ENCODE data around the gene ZNF22. TPM values are rescaled to one million over a fixed set of nuclear protein-coding genes. Genes with fewer than 3 reads are reported as not detected.
"Not testable (repeated sequence)": the region's sequence is repeated elsewhere in the genome, so short reads cannot be mapped to it uniquely, and the experiment has no call there.

Gene ZNF22
- total RNA-seq, 2 experiments from 2014 or later = 34.2 to 36.7 TPM

DNA sequence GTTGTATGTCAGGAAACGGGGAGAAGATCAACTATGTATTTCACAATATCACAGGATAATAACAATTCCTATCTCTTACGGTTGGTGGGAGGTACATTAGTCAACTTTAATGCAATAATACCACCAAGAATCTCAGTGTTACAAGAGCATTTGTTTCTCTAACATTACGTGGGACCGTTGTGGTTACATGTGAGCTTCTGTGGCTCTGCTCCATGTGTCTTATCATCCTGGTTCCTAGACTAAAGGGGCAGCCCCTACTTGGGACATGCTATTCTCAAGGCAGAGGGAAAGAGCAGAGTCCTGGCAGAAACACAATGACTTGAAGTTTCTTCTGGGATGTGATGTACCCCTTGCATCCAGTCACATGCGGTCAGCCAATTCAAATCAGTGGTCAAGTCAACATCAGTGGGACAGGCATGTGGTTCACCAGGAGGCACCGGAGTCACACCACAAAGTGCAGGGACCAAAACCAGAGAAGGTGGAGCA is 2.5 kb upstream of the ZNF22 start:
- POLR2A ChIA-PET = no interaction called here
- CTCF ChIA-PET = no interaction called here

- POLR2A ChIA-PET = no interaction called here
Observed at GRCh38 chr10:45000138-45000751, 478 bp upstream of the ZNF22 start.

DNA sequence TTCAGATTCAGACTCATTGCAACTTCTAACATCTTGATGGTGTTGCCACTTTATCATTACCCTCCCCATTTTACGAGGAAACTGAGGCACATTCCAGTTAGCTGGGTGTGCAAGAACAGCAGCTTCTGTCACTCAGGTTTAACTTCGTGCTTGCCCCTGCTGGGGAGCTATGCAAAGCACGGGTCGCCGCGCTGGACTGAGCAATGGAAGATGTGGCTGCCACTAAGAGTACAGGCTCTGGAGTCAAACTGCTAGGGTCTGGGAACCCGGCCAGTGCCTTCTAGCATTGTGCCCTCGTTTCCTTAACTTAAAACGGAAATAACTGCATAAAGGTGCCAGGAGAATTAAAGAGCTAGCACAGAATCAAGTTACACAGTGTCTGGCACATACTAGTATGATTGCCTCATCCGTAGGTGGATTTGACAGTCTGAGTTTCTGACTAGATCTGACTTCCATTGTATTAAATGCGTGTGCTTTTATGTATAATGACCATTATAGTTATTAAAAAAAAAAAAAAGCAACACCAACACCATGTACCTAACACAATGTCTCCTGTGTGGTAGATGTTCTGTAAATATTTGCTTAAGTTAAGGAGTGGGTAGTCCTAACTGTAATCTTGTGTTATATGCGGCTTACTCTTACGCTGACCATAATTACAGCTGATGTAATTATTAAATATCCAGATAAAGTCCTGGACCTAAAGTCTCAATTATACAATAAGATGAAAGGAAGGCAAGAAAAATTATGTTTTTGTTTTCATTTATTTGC is 842 bp downstream of the ZNF22 start:
- POLR2A ChIA-PET = no interaction called here
- CTCF ChIA-PET = no interaction called here

More at GRCh38 chr10:45000138-45000751, 478 bp upstream of the ZNF22 start:
- CTCF ChIA-PET = interaction anchor here (0.6 kb wide), 1 partner anchor 77 kb away, joined by 4 read pairs; no protein-coding TSS in a partner anchor

DNA sequence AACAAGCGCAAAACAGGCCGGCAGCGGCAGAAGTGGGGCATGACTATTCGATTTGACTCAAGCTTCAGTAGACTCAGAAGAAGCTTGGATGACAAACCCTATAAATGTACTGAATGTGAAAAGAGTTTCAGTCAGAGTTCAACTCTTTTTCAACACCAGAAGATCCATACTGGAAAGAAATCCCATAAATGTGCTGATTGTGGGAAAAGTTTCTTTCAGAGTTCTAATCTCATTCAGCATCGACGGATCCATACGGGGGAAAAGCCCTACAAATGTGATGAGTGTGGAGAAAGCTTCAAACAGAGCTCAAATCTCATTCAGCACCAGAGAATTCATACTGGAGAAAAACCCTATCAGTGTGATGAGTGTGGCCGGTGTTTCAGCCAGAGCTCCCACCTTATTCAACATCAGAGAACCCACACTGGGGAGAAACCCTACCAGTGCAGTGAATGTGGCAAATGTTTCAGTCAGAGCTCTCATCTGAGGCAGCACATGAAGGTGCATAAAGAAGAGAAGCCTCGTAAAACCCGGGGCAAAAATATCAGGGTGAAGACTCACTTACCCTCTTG is 2.8 kb downstream of the ZNF22 start:
- POLR2A ChIA-PET = no interaction called here
- CTCF ChIA-PET = no interaction called here

- ChIA-PET POLR2A (no interaction called here), CTCF (interaction anchor here (0.7 kb wide), 1 partner anchor 230 kb away, joined by 4 read pairs; no protein-coding TSS in a partner anchor)
Observed at GRCh38 chr10:45004661-45005060, 3.9 kb downstream of the ZNF22 start.

- ChIA-PET POLR2A (no interaction called here), CTCF (interaction anchor here (0.7 kb wide), 1 partner anchor 230 kb away, joined by 4 read pairs; no protein-coding TSS in a partner anchor)
Observed at GRCh38 chr10:45005284-45005683, 4.6 kb downstream of the ZNF22 start.

- POLR2A ChIA-PET = no interaction called here
- CTCF ChIA-PET = interaction anchor here (1.4 kb wide), 1 partner anchor 229 kb away, joined by 3 read pairs; no protein-coding TSS in a partner anchor
Observed at GRCh38 chr10:45006276-45007030, 5.7 kb downstream of the ZNF22 start.

GRCh38 chr10:45008524-45009161 is 7.9 kb downstream of the ZNF22 start:
- ChIA-PET CTCF (interaction anchor here (1.1 kb wide), 1 partner anchor 10 kb away, joined by 4 read pairs; no protein-coding TSS in a partner anchor), POLR2A (no interaction called here)

GRCh38 chr10:45014557-45014956 is 13.8 kb downstream of the ZNF22 start:
- CTCF ChIA-PET = not testable (repeated sequence)

DNA sequence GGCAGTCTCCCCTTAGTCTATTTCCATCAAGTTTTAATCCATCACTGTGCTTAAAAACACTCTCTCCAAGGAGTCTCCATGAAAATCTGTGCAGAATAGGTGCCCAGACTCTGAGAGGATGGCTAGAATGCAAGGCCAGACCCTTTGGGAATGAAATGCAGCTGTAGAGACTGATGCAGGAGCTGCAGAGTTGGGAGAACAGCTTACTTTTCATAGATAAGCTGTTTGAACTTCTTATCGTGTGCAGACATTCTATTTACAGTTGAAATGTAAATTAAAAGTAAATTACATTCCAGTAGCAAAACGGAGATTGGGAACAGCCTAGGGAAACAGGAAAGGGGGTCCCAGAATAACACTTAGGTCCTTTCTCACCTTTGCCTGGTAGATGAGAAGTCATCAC is 14.9 kb downstream of the ZNF22 start:
- ChIA-PET CTCF (no interaction called here), POLR2A (no interaction called here)

More at GRCh38 chr10:45014557-45014956, 13.8 kb downstream of the ZNF22 start:
- POLR2A ChIA-PET = not testable (repeated sequence)

DNA sequence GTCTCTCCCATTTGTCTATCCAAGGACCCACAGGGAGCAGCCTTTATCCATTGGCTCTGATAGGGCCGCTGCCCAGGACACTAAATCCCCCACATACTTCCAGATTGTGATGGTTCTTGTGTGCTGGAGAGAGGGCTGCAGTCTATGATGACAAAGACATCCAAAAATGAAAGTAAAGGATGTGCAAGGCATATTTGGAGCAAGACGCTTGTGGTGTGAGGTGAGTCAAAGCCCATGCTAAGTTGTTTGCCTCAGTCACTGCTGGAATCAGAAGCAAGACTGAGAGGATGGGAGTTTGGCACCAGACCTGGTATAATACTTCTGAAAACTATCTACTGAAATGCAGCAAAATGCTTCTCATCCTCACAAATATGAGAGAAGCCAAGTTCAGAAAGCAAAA is 22.7 kb downstream of the ZNF22 start:
- POLR2A ChIA-PET = no interaction called here
- CTCF ChIA-PET = no interaction called here

DNA sequence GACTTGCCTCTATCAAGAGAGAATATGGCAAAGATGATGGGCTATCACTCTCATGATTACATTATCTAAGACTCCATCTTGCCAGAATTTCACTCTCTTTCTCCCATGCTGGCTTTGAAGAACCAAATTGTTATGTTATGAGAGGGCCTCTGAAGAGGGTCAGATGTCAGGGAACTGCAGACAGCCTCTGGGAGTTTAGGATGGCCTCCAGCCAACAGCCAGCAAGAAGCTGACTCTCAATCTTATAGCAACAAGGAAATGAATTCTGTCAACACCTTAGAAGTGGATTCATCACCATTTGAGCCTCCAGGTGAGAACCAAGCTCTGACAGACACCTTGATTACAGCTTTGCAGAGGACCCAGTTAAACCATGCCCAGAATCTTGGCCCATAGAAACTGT is 33.6 kb downstream of the ZNF22 start:
- CTCF ChIA-PET = no interaction called here

GRCh38 chr10:45035673-45036072 is 35.0 kb downstream of the ZNF22 start:
- POLR2A ChIA-PET = no interaction called here
- CTCF ChIA-PET = no interaction called here

More for the DNA sequence above, 33.6 kb downstream of the ZNF22 start:
- POLR2A ChIA-PET = no interaction called here

GRCh38 chr10:45040921-45041542 is 40.3 kb downstream of the ZNF22 start:
- POLR2A ChIA-PET = no interaction called here
- CTCF ChIA-PET = no interaction called here

- CTCF ChIA-PET = interaction anchor here (0.7 kb wide), 1 partner anchor 49 kb away, joined by 3 read pairs; no protein-coding TSS in a partner anchor
- POLR2A ChIA-PET = no interaction called here
Observed at GRCh38 chr10:45044290-45044689, 43.6 kb downstream of the ZNF22 start.

GRCh38 chr10:45050551-45051235 is 50.0 kb downstream of the ZNF22 start:
- POLR2A ChIA-PET = no interaction called here
- CTCF ChIA-PET = no interaction called here

GRCh38 chr10:45052700-45053099 is 52.0 kb downstream of the ZNF22 start:
- CTCF ChIA-PET = no interaction called here
- POLR2A ChIA-PET = no interaction called here

GRCh38 chr10:45053569-45054100 is 52.9 kb downstream of the ZNF22 start:
- POLR2A ChIA-PET = no interaction called here

More at GRCh38 chr10:45053569-45054100, 52.9 kb downstream of the ZNF22 start:
- CTCF ChIA-PET = no interaction called here

Data from activated CD8-positive, alpha-beta memory T cell treated with anti-CD3 and anti-CD28 coated beads for 36 hours (primary cell).